H1 (cell line): Measurements from ENCODE around the gene SLC38A5. TPM values are rescaled to one million over a fixed set of nuclear protein-coding genes. Genes with fewer than 3 reads are reported as not detected.

ENCODE experiments used
- CBX5 ChIP-seq: fragments of 300-800, 300-1000 bp; sonication (generic); IDR thresholded peaks from 2 replicates; pipeline ENCODE4 v1.7.1; 2016; ENCODE audit warnings: antibody characterized with exemption, low read length, low read depth
- CHD1 ChIP-seq: IDR thresholded peaks from 2 replicates; pipeline ENCODE4 v1.6.1; 2012; ENCODE audit warnings: low read depth, low read length, improper control_type of control experiment
- EP300 ChIP-seq, 2 experiments: IDR thresholded peaks; 1 replicate in 1 of 2; 2 replicates in 1 of 2; pipeline ENCODE4 v1.6.1; 2011 to 2012; ENCODE audit warnings: low read depth in 2 of 2, low read length in 2 of 2, mild to moderate bottlenecking in 2 of 2, borderline replicate concordance in 1 of 2, inconsistent platforms in 1 of 2, moderate library complexity in 1 of 2
- JUND ChIP-seq: IDR thresholded peaks from 2 replicates; pipeline ENCODE4 v1.6.1; 2011; ENCODE audit warnings: mild to moderate bottlenecking, improper control_type of control experiment, low read length
- SIN3A ChIP-seq, 2 experiments: IDR thresholded peaks in 1 of 2; conservative IDR thresholded peaks in 1 of 2; 2 replicates each; pipeline ENCODE4 v1.6.1; 2011 to 2012; ENCODE audit warnings: low read length in 2 of 2, improper control_type of control experiment in 1 of 2, low read depth in 1 of 2, mild to moderate bottlenecking in 1 of 2
- SIRT6 ChIP-seq: IDR thresholded peaks from one replicate; pipeline ENCODE4 v1.7.1; 2012; ENCODE audit warnings: low read length, inconsistent platforms
- SP1 ChIP-seq: IDR thresholded peaks from 2 replicates; pipeline ENCODE4 v1.6.1; 2011; ENCODE audit warnings: low read depth, low read length
- SP4 ChIP-seq: IDR thresholded peaks from 2 replicates; pipeline ENCODE4 v1.6.1; 2012; ENCODE audit warnings: low read length, inconsistent platforms
- TAF7 ChIP-seq: optimal IDR thresholded peaks from 2 replicates; pipeline ENCODE3; 2011; ENCODE audit warnings: low read depth, mild to moderate bottlenecking, inconsistent platforms, low read length, moderate library complexity, borderline replicate concordance
- polyA plus RNA-seq, 7 experiments: library from polyadenylated mRNA; depleted of rRNA in 3 of 7; stranded (reverse) in 5 of 7; unstranded in 2 of 7; fragments of >200 nt in 5 of 7; fragments of 200-250 nt in 2 of 7; gene quantifications; 1 replicate in 5 of 7; 2 replicates in 1 of 7; 4 replicates in 1 of 7; pipeline versions ENCODE4 v1.2.1 to v1.2.3, GENCODE V29; 2011 to 2013; ENCODE audit warnings: missing spikeins in 2 of 7, mixed read lengths in 2 of 7
- total RNA-seq: library from RNA; stranded (reverse); fragmentation: NEBNext Ultra II Directional; extraction: Animal tissue kit (Norgen Biotek cat#: 25700); gene quantifications from 2 replicates; pipeline ENCODE4 v1.2.1, GENCODE V29; 2021
- TF ChIP-seq, protein P1 (sequence below): IDR thresholded peaks from 2 replicates; pipeline ENCODE4 v1.6.1; 2011; ENCODE audit warnings: low read length, improper control_type of control experiment

SLC38A5 gene
- total and polyA plus RNA-seq, 2 of the 8 experiments (the other 6 are each of a cell fraction or from before 2014, with no cell fraction given), result 70.9 to 106 TPM

DNA sequence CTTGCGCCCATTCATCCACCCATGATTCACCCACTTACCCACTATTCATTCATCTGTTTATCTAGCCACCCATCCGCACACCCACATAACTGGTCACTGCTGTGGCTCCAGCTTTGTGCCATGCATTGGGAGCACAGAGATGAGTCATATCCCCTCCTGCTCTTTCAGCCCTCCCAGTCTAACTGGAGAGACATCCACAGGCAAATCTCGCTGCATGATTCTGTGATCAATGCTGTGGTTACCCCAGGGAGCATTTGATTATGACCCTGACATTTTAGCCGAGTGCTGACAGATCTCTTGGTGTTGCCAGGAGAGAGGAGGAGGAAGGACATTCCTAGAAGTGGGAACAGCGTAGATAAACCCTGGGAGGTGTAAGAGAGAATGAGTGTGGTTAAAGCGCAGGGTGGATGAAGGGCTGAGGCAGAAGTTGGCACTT is 28.3 kb upstream of the SLC38A5 start (continued):
- TF ChIP-seq CHD1 (no peak), CBX5 (no peak), SIRT6 (no peak), EP300 (IDR thresholded peaks at IDR 0.05; ENCODE audit: borderline replicate concordance in 1 of 2, low read depth in 2 of 2, low read length in 2 of 2) (no peak), SP4 (no peak), SP1 (no peak), JUND (no peak), SIN3A (conservative IDR thresholded peaks at IDR 0.05 in 1 of 2, IDR thresholded peaks at IDR 0.05 in 1 of 2; ENCODE audit: low read depth in 1 of 2, low read length in 2 of 2) (no peak), TAF7 (no peak)
- TF ChIP-seq, protein P1, sequence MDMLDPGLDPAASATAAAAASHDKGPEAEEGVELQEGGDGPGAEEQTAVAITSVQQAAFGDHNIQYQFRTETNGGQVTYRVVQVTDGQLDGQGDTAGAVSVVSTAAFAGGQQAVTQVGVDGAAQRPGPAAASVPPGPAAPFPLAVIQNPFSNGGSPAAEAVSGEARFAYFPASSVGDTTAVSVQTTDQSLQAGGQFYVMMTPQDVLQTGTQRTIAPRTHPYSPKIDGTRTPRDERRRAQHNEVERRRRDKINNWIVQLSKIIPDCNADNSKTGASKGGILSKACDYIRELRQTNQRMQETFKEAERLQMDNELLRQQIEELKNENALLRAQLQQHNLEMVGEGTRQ, result no peak
